Measurements from ENCODE around the gene DCST2. TPM values are rescaled to one million over a fixed set of nuclear protein-coding genes. Genes with fewer than 3 reads are reported as not detected.

The DCST2 gene
- total and polyA plus RNA-seq, 9 of the 15 experiments (the other 6 are each of a cell fraction or from before 2014, with no cell fraction given): 0.09 to 0.49 (median 0.11) TPM; not detected in 3

DNA sequence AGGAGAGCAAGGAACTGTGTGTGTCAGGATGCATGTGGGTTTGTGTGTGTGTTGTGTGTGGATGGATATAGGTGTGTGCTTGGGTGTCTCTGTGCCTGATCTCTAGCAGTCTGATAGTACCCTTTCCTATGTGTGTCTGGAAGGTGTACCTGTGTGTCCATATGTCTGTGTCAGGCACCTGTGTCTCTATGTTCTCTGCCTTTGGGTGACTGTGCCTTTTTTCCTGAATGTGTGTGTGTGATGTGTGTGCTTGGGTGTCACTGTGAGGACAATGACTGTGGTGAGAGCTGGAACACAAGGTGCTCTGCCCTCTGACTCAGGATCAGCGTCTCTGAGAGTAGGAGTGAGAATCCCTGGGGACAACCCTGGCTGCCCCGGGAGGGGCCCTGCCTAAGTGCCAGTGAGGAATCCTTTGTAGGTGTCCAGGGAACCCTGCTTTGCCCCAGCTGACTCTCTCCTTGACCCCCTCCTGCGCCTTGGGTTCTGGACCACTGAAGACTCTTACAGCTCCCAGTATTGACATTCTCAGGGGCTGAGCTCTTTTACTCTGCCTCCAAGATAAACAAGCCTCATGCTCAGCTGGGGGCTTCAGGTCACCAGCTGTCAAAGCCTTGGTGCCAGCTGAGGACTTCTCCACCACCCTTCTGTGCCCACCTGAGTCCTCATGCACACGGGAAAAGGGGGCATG is 44.3 kb upstream of the DCST2 start (continued):
- TF ChIP-seq, protein P1, sequence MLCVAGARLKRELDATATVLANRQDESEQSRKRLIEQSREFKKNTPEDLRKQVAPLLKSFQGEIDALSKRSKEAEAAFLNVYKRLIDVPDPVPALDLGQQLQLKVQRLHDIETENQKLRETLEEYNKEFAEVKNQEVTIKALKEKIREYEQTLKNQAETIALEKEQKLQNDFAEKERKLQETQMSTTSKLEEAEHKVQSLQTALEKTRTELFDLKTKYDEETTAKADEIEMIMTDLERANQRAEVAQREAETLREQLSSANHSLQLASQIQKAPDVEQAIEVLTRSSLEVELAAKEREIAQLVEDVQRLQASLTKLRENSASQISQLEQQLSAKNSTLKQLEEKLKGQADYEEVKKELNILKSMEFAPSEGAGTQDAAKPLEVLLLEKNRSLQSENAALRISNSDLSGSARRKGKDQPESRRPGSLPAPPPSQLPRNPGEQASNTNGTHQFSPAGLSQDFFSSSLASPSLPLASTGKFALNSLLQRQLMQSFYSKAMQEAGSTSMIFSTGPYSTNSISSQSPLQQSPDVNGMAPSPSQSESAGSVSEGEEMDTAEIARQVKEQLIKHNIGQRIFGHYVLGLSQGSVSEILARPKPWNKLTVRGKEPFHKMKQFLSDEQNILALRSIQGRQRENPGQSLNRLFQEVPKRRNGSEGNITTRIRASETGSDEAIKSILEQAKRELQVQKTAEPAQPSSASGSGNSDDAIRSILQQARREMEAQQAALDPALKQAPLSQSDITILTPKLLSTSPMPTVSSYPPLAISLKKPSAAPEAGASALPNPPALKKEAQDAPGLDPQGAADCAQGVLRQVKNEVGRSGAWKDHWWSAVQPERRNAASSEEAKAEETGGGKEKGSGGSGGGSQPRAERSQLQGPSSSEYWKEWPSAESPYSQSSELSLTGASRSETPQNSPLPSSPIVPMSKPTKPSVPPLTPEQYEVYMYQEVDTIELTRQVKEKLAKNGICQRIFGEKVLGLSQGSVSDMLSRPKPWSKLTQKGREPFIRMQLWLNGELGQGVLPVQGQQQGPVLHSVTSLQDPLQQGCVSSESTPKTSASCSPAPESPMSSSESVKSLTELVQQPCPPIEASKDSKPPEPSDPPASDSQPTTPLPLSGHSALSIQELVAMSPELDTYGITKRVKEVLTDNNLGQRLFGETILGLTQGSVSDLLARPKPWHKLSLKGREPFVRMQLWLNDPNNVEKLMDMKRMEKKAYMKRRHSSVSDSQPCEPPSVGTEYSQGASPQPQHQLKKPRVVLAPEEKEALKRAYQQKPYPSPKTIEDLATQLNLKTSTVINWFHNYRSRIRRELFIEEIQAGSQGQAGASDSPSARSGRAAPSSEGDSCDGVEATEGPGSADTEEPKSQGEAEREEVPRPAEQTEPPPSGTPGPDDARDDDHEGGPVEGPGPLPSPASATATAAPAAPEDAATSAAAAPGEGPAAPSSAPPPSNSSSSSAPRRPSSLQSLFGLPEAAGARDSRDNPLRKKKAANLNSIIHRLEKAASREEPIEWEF (CRISPR knock-in tag; IDR thresholded peaks at IDR 0.05): no peak
- no peak for TF ChIP-seq CGGBP1 (CRISPR knock-in tag; IDR thresholded peaks at IDR 0.05)
- no peak for TF ChIP-seq PPARD (CRISPR knock-in tag; IDR thresholded peaks at IDR 0.05)
- TF ChIP-seq RBM39 (optimal IDR thresholded peaks at IDR 0.05; ENCODE audit: low read depth, low read length): no peak
- no peak for TF ChIP-seq SAFB2 (IDR thresholded peaks at IDR 0.05; ENCODE audit: borderline replicate concordance, low read depth, low read length, severe bottlenecking)
- TF ChIP-seq ZNF79 (CRISPR knock-in tag; IDR thresholded peaks at IDR 0.05; ENCODE audit: low read depth): no peak
- TF ChIP-seq CTBP1 (IDR thresholded peaks at IDR 0.05; ENCODE audit: borderline replicate concordance): peak; percentile 29; the same call in 1 of the 2 replicates
- TF ChIP-seq ARID1B (IDR thresholded peaks at IDR 0.05): peak; percentile 45; the same call in 1 of the 2 replicates
- TF ChIP-seq OTX1 (CRISPR knock-in tag; IDR thresholded peaks at IDR 0.05): peak; percentile 46; the same call in 1 of the 2 replicates
- no peak for TF ChIP-seq PML (IDR thresholded peaks at IDR 0.05; ENCODE audit: low read length)
- TF ChIP-seq GATAD2A (IDR thresholded peaks at IDR 0.05): no peak
- TF ChIP-seq ZNF512 (tag; IDR thresholded peaks at IDR 0.05): no peak
- peak; percentile 47; the same call in 1 of the 2 replicates for TF ChIP-seq ZNF316 (IDR thresholded peaks at IDR 0.05)
- no peak for TF ChIP-seq MXI1 (IDR thresholded peaks at IDR 0.05; ENCODE audit: low read depth, low read length)
- TF ChIP-seq ZSCAN32 (CRISPR knock-in tag; IDR thresholded peaks at IDR 0.05): no peak
- no peak for TF ChIP-seq ARNT (IDR thresholded peaks at IDR 0.05)
- TF ChIP-seq RBM34 (IDR thresholded peaks at IDR 0.05; ENCODE audit: borderline replicate concordance, insufficient read depth, low read length): no peak
- TF ChIP-seq BRF1 (IDR thresholded peaks at IDR 0.05; ENCODE audit: borderline replicate concordance, extremely low read depth, insufficient read length): no peak
- no peak for TF ChIP-seq TRIM25 (IDR thresholded peaks at IDR 0.05; ENCODE audit: borderline replicate concordance)
- 0 out of 2 replicates have a peak, but pooled peaks have one; percentile 54 for TF ChIP-seq LARP7 (IDR thresholded peaks at IDR 0.05)

Data from K562 (cell line).